Activated CD4-positive, alpha-beta T cell treated with anti-CD3 and anti-CD28 coated beads for 24 hours (primary cell): ENCODE data around the gene C13orf42.
A peak's percentile ranks its signal among the peaks of the same experiment; 100 is the strongest.

Source experiments
- DNase-seq, 2 donors: peaks; one replicate each; pipeline ENCODE4 v3.0.0-alpha.2; 2020; ENCODE audit warnings: low read depth in 2 of 2

C13orf42 gene

DNA sequence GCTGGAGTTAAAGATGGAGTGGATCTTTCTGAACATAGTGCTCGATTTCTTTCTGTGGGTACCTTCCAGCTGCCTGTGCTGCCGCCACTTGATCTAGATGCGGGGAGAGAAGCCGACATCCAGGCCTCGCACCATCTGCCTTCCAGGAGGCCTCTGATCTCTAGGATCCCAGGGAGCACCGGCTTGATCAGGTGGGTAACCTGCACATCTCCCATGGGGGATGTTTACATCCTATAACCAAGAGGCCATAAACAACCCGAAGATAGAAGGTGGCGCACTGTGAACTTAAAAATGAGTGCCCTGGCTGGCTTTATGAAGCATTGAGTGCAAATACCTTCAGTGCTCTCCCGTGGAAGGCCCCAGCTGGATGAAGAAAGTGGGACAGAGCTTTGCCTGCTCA lies at the start of gene C13orf42:
Gene C13orf42, minus strand, starts transcription at position 101 of the 400 bp plus-strand sequence. Its CDS starts 65 bp downstream, at position 36.
- DNase-seq, result no peak

DNA sequence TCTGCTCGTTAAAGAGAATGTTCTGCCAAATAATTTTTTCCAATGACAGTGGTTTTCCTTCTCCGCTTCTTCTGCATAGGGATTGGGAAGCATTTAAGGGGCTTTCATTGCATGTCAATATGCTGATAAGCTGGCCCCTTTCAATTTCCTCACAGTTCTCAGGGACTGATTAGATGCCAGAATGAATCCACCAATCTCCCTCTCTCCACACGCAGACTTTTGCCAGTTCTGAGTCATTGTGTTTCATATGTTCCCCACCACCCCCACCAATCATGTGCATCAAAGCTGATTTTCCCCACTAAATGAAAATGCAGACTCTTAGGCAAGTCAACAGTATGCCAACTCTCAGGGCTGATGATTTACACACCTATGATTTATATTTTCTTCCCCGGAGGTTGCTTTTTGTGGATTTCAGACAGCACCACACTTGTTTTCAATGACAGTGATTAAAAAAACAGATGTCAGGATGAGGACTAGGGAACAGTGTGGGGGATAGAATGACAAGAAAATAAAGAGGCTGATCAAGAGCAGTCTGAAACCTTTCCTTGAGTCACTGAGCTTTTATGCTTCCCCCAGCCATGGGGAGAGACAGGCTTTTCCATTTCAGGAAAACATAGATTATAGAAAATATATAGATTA lies 47.9 kb upstream of the C13orf42 start:
- no peak for DNase-seq

DNA sequence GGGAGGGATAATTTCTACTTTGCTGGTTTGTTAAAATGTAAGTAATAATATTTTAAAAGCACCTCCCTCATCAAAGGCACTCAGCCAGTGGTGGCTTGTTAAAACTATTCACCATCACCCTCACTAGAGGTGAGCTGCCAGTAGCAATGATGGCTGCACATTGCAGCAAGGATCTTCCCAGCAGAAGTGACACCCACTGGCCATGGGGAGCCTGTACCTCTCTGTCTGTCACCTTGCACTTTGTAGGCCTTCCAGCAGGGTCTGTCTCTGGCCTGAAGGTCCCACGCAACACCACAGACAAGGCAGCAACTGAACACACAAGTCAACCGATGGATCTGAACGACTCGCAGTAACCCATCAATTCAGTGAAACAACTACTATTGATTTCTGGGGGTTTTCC lies 47.3 kb upstream of the C13orf42 start:
- no peak for DNase-seq

DNA sequence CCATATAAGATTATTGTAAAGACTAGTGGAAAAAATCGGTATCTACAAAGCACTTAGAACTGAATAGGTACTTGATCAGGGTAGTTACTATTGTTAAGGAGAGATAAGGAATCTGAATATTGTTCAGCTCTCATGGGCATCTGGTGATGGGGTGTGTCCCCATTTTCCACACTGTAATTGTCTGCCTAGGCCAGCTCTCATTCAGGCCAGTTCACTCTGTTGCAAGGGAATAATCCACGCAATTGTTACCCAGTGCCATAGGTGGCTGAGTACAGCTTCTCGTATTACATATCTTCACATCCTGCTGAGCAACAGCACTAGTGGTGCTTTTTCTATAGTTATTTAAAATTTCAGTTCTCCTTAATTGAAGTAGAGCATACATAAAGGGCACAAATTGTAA lies 45.6 kb upstream of the C13orf42 start:
- no peak for DNase-seq

DNA sequence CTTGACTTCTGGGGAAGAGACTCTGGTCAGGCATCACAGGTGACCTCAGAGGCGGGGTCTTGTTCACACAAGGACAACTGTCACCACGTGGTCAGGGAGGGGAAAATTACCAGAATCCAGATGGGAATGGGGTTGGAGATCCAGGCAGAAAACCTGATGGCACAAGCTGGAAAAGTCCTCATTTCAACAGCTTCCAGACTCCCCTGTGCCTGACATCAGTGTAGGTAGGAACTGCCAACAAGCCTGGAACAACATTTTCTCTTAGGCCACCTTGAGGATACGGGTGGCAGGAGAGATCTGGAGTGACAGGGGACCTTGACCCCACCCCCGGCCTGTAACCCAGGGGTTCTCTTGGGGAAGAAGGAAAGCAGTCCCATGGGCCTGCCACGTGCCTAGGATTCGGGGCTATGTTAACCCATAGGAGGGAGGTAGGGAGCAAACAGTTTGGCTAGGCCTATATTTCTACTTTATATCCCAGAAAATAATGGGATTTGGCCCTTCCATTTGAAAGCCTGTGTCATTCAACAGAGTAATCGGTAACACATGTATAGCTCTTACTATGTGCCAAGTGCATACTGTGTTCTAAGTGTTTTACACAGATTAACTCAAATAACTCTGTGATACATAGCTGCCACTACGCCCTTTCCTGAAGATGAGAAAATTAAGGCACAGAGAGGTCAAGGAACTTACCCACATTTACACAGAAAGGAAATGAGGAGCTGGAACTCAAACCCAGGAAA lies 44.9 kb upstream of the C13orf42 start:
- DNase-seq, result no peak

DNA sequence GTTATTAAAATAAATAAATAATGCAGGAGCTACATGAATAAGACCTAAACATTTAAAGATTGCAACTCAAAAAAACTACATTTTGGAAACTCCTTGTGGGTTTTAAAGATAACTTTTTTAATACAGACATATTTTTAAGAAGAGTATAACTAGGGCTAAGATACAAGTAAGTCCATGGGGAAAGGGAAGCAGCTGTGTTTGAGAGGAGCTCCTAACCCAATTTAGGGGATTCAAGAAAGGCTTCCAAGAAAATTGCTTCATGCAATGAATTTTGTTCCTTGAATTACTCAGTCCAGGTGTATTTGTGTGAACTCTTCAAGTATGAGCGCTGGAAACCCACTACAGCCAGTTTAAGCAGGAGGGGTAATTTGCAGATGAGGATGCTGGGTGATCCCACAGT lies 44.1 kb upstream of the C13orf42 start:
- no peak for DNase-seq

DNA sequence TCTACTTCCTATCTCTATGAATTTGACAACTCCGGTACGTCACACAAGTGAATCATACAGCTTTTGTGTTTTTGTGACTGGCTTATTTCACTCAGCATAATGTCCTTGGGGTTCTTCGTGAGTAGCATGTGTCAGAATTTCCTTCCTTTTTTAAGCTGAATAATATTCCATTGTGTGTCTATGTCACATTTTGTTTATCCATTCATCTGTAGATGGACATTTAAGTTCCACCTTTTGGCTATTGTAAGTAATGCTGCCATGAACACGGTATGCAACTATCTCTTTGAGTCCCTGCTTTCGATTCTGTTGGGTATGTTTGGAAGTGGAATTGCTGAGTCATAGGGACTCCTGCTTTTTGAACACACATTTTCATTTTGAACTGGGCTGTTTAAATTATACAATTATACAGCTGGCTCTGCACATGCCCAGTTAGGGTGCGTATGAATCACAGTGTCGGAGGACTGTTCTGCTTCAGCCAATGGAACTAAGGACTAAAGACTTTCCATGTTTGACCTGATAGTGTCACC lies 43.0 kb upstream of the C13orf42 start:
- DNase-seq, result no peak

DNA sequence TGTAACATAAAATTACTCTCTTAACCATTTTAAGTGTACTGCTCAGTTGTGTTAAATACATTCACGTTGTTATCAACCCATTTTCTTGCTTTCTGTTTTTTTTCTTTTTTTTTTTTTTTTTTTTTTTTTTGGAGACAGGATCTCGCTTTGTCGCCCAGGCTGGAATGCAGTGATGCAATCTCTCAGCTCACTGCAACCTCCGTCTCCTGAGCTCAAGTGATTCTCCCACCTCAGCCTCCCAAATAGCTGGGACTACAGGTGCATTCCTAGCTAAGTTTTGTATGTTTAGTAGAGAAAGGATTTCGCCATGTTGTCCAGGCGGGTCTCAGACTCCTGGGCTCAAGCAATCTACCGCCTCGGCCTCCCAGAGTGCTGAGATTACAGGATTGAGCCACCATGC lies 42.5 kb upstream of the C13orf42 start:
- DNase-seq, result no peak

DNA sequence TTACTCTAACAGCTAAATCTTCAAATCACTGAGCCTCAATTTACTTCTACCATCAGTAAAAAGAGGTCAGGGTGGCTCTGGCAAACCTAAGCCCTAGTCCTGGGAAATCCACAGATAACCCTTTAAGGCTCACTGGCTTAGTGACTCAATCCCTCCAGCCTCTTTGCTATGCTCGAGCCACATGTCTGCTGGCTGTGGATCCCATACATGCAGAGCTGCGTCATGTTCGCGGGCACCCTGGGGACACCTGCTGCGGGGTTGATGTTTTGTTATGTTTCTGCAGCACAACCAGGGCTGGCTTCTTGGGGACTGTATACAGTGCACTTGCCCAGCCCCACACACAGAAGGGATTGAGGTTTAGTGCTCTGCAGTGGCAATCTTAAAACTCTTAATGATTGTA lies 41.6 kb upstream of the C13orf42 start:
- DNase-seq, result no peak

DNA sequence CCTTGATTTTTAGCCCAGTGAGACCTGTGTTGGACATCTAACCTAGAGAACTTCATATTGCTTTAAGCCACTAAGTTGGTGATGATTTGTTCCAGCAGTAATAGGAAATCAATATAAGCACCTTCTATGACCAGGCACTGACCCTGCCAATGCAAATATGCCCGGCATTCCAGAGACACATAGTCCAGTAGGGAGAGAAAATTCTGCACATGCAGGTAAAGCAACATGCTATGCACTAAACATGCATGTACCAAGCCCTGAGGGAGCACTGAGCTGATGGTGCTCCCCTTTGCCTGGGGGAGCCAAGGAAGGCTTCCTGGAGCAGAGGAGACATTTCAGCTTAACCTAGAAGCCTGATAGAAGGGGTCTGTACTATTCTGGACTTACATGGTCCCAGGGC lies 40.4 kb upstream of the C13orf42 start:
- DNase-seq, result no peak

DNA sequence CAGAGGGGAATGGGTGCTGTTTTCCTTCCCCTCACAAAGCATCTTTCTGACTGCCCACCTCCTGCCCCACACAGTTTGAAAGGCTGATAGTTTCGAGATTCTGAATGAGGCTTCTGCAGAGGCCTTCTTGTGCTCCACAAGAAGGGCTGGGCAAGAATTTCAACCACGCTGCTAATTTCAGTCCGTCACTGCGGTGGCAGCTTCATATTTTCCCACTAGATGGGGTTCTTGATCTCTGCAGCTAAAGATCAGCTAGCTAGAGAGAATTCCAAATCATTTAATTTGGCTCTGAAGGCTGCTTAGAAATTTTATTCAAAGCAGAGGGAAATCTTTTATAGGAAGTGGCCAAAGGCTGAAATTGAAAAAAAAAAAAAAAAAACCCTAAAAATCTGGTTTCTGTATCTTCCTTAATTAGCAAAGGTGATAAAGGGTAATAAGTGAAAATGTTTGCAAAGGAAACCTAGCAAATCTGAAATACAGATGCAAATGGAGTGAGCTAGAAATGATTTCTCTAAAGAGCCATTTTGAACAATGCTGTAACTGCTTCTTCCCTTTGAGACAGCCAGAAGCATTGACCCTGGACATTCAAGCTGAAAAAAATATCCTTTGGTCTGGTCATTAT lies 38.0 kb upstream of the C13orf42 start:
- DNase-seq, result no peak

DNA sequence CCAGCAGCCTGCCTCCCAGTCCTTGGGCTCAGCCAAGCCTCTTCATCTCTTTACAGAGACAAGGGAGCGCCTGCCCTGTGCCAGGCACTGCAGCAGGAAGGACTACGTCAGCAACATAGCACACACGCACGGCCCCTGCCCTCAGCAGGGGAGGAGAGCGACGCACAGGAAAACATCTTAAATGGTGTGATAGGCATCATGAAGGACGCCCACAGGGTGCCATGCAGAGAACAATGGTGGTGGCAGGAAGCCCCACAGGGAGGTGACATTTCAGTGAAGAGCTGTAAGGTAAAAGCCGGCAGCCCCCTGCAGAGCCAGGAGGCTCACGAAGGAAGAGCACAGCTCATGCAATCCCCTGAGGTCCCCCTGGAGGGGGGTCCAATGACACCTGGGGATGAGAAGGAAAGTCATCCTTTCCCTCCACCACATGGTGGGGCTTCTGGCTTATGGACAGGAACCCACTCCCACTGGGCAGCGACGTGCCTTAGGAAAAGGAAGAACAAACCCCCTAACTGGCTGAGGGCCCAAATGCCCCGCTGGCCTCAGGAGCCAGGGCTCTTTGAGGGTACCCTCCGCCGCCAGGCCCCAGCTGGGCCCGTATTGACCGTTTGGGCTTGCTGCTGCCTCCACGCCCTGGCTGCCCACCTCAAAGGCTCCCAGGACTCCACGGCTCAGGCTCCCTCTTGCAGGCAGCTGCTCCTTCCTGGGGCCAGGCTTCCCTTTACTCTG lies 37.3 kb upstream of the C13orf42 start:
- DNase-seq, result no peak

DNA sequence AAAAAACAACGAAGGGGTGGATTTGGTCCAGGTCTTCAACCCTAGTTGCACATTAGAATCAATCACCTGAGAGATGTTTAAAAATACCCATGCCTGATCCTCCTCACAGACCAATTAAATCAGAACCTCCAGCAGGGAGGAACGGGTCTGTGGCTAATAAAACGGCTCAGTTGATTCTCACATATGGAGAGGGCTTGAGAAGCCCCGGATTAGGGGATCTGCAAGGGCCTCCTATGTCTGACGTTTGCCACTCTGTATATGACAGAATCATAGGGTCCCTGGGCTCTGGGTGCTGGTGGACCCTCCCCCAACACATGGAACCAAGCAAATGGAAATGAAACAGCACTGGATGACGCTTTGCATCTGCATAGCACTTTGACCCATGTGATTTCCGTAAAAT lies 36.7 kb upstream of the C13orf42 start:
- DNase-seq, result no peak

DNA sequence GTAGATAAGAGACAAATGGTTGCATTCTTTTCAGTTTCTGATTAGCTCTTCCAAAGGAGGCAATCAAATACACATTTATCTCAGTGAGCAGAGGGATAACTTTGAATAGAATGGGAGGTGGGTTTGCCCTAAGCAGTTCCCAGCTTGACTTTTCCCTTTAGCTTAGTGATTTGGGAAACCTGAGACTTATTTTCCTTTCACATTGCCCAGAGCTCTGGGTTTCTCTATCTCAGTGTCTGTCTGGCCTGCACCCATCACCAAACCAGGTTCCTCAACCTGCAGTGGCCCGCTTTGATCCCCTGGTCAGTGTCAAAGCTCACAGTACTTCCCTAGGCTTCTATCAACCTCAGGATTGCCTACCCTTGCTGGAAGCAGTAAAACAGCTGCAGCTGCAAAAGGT lies 35.6 kb upstream of the C13orf42 start:
- DNase-seq, result no peak

DNA sequence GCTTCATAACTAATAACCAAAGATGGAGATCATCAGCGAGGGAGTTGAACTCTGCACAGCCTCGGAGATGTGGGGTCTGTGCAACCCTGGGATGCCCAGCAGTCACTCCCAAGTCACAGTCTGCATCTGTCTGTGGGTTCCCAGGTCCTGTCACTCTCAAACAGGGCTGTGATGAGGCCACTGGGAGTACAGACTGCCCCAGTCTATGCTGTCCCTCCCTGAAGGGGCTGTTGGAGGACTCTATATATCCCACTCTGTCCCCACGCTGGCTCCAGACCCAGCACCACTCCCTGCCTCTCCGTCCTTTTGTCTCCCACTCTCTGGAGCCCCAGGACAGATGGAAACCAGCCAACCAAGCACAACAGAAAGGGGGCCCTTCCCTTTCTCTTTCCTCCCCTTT lies 26.2 kb upstream of the C13orf42 start:
- no peak for DNase-seq

DNA sequence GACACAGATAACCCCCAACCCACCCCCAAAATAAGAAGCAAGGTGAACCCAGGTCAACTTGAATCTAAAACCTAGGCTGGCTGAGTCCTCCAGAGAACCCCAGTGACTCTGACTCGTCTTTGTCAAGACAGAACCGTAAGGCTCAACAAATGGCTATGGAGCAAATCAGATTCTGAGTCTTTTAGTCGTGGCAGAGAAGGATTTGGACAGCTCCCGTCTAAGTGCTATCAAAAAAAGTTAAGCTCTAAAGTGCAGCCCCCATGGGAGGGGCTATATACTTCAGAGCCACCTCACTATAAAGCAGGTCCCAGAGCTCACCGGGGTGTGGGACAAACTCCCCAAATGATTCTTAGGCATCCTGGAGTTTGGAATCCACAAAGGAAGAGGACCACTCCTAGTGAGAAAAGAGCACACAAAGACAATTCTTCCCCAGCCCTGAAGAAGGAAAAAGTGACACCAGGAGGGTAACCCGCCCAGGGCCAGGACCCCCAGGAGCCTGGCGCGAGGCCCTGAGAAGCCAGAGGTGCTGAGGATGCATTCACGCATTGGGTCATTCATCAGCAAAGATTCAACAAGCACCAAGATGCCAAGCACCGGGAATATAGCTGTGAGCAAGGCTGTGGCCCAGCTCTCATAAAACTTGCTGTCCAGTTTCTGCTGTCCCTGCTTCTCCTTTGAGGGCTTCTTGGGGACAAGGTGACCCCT lies 25.4 kb upstream of the C13orf42 start:
- no peak for DNase-seq

DNA sequence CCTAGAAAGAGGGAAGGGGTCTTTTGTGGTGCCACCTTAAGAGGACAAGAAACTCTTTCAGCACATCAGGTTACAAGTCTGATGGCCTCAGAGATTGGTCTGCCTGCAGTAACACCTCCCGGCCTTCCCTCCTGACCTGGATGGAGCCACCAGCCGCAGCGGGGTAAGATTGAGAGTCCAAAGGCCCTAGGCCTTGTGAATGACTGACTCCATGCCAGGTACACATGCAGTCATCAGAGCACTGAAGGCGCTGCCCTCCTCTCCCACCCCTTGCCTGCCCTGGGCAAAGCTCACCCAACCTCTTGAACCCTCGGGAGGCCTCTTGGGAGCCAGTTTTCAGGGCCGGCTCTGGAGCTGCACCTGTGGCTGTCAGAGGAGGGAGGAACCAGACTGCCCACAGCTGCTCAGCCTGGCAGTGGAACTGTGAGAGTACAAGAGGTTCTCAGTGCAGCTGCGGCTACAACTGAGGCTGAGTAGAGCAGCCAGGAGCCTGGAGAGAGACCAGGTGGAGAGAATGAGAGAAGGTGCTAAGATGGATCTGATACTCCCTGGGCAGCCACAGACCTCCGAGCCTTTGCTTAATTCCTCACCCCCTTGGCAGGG lies 23.8 kb upstream of the C13orf42 start:
- DNase-seq, result no peak

DNA sequence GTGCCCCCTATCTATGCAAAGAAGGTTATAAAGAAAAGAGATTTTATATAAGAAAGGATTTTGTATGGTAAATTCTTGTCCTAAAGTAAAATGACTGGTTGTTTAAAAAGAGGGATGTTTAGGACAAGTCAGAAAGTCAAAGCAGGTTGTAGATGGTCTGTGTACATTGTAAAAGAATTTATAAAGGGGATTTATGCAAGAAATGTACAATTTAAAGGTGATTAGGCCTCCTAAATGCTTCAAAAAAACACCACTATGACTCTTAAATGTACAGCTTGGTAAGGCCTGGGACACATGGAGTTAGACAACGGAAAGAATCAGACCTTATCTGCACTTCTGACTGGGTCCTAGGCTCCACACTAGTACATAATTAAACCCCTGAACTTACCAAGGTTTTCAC lies 19.3 kb upstream of the C13orf42 start:
- no peak for DNase-seq

DNA sequence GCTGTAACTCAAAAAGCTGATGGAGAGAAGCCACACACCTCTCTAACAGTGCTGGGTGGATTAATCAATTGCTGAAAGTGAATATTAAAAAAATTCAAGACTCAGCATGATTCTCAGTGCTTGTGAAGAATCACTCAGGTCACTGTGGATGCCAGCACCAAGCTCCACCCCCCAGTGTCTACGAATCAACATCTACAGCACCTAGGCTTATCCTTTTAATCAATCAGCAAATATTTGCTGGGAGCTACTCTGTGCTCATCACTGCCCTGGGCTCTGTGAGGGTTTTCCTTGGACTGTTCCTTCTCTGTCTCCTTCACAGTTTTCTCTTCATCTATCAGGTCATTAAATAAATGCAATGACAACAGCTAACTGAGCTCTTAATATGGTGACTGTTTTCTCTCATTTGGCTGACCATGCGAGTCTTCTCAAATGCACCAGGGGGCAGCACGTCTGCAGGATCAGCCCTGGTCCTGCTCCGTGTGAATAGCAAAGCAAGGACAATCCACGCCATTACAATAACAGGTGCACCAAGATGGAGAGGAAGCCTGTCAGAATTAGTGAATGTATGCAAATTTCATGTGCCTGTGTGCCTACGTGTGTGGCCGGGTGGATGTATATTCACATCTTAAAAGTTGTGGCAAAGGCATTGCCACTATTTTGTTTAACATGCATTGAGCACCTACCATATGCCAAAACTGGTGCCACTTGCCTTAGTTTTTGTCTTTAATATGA lies 14.6 kb upstream of the C13orf42 start:
- DNase-seq, result peak; percentile 8 to 18

DNA sequence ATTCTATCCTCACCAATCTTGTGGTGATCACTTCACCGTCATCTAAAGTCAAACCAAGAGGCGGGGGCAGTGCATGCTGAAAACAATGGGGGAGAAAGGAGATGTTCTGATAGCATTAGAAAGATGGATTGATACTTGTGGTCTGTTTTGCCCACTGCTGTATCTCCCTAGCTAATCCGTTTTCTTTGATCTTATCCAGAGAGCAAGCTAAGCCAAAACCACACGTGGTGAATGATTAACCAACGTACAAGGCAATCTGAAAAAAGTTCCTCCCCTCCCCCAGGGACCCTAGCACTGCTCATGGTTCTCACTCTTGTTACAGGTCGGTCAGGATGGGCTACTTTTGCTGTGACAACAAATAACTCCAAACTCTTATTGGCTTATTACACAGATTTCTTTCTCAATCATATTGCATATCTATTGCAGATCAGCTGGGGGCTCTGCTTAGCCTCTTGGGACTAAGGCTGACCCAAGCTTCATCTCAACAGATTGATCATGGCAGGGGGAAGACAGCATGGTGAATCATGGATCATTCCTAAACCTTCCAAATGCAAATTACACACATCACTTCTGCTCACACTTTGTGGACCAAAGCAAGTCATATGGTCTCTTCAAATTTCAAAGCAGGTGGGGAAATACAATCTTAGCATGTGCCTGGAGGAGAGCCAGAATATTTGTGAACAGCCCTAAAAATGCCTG lies 11.9 kb upstream of the C13orf42 start:
- no peak for DNase-seq
